ENCODE data around the gene UBAP2. TPM values are rescaled to one million over a fixed set of nuclear protein-coding genes. Genes with fewer than 3 reads are reported as not detected.

The UBAP2 gene
- total RNA-seq, 2 experiments from 2014 or later, result 24.7 to 26.5 TPM

- Histone ChIP-seq H3K4me3 (ENCODE audit: low read length) (no peak overlapping the region), H3K27me3 (ENCODE audit: control insufficient read depth in 1 of 2, insufficient read depth in 2 of 2, low read length in 2 of 2) (no peaks in the 10 kb centered on the region), H3K27ac (ENCODE audit: low read depth in 1 of 2, low read length in 2 of 2) (no peak overlapping the region), H3K36me3 (ENCODE audit: insufficient read depth, low read length) (no peaks in the 10 kb centered on the region), H3K4me1 (ENCODE audit: insufficient read depth, low read length) (peaks cover 3% of the 10 kb centered on the region), H3K9me3 (ENCODE audit: control insufficient read depth in 1 of 2, insufficient read depth in 1 of 2, low read length in 2 of 2) (no peaks in the 10 kb centered on the region)
- Mint-ChIP-seq H3K27me3 (no peaks in the 10 kb centered on the region), H3K4me1 (ENCODE audit: low read depth) (no peaks in the 10 kb centered on the region), H3K4me3 (no peak overlapping the region), H3K9me3 (no peaks in the 10 kb centered on the region), H3K27ac (no peak overlapping the region), H3K36me3 (ENCODE audit: low read depth) (no peaks in the 10 kb centered on the region)
- ChIA-PET POLR2A (no interaction called here), CTCF (no interaction called here)
- no peak for ATAC-seq (ENCODE audit: poor library complexity)
- intact Hi-C loops (cut with DNase I, micrococcal nuclease), result loop anchor here (5.0 to 10.0 kb wide), 2 partner anchors 55 to 58 kb away; no protein-coding TSS in a partner anchor
- DNase-seq, result no peak
- TF ChIP-seq, protein P1, sequence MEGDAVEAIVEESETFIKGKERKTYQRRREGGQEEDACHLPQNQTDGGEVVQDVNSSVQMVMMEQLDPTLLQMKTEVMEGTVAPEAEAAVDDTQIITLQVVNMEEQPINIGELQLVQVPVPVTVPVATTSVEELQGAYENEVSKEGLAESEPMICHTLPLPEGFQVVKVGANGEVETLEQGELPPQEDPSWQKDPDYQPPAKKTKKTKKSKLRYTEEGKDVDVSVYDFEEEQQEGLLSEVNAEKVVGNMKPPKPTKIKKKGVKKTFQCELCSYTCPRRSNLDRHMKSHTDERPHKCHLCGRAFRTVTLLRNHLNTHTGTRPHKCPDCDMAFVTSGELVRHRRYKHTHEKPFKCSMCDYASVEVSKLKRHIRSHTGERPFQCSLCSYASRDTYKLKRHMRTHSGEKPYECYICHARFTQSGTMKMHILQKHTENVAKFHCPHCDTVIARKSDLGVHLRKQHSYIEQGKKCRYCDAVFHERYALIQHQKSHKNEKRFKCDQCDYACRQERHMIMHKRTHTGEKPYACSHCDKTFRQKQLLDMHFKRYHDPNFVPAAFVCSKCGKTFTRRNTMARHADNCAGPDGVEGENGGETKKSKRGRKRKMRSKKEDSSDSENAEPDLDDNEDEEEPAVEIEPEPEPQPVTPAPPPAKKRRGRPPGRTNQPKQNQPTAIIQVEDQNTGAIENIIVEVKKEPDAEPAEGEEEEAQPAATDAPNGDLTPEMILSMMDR (IDR thresholded peaks at IDR 0.05), result no peak
Observed at GRCh38 chr9:34069831-34070230, 21.1 kb upstream of the UBAP2 start.

DNA sequence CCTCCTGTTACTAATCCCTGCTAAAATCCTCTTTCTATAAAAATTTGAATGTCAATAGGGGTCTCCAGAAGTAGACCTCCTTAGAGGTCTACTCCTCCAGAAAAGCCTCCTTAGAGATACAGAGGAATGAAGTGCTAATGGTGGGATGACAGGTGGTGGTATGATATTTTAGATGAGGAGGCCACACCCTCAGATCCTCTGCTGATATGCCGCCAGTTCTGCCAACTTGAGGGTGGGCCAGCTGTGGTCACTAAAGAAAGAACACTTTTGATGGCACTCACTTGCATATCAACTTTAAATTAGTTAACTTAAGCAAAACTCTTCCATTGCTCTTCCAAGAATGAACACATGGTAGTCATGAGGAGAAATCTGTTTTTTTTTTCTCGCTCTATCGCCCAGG is 16.9 kb upstream of the UBAP2 start:
- H3K4me1 ChIP-seq (ENCODE audit: insufficient read depth, low read length), result peaks cover 3% of the 10 kb centered on the region
- TF ChIP-seq, protein P1 (IDR thresholded peaks at IDR 0.05), result no peak
- Mint-ChIP-seq H3K4me3 (no peak overlapping the region), H3K4me1 (ENCODE audit: low read depth) (no peaks in the 10 kb centered on the region), H3K9me3 (no peaks in the 10 kb centered on the region), H3K36me3 (ENCODE audit: low read depth) (no peaks in the 10 kb centered on the region), H3K27me3 (no peaks in the 10 kb centered on the region), H3K27ac (no peak overlapping the region)
- intact Hi-C loops (cut with DNase I, micrococcal nuclease), result no loop called here
- no peak for ATAC-seq (ENCODE audit: poor library complexity)
- ChIA-PET POLR2A (no interaction called here), CTCF (interaction anchor here (0.6 kb wide), 1 partner anchor 38 kb away, joined by 3 read pairs; no protein-coding TSS in a partner anchor)
- H3K9me3 ChIP-seq (ENCODE audit: control insufficient read depth in 1 of 2, insufficient read depth in 1 of 2, low read length in 2 of 2), result no peaks in the 10 kb centered on the region
- no peaks in the 10 kb centered on the region for H3K36me3 ChIP-seq (ENCODE audit: insufficient read depth, low read length)
- no peak overlapping the region for H3K27ac ChIP-seq (ENCODE audit: low read depth in 1 of 2, low read length in 2 of 2)
- no peaks in the 10 kb centered on the region for H3K27me3 ChIP-seq (ENCODE audit: control insufficient read depth in 1 of 2, insufficient read depth in 2 of 2, low read length in 2 of 2)
- no peak overlapping the region for H3K4me3 ChIP-seq (ENCODE audit: low read length)
- no peak for DNase-seq

DNA sequence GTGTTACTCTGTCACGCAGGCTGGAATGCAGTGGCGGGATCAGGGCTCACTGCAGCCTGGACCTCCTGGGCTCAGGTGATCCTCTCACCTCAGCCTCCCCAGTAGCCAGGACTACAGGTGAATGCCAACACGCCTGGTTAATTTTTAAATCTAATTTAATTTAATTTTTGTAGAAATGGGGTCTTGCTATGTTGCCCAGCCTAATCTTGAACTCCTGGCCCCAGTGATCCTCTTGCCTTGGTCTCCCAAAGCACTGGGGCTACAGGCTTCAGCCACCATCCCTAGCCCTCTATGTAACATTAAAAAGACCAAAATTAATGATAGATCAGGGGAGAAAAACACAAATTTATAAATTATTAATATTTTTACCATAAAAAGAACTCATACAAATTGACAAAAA is 11.3 kb upstream of the UBAP2 start:
- intact Hi-C loops (cut with DNase I, micrococcal nuclease), result loop anchor here in 1 of 2 experiments (10.0 kb wide), 1 partner anchor 575 kb away; the partner anchor contains the start of gene SIGMAR1
- no peaks in the 10 kb centered on the region for H3K27me3 Mint-ChIP-seq
- no peak overlapping the region for H3K27ac Mint-ChIP-seq
- no peak for DNase-seq
- ATAC-seq (ENCODE audit: poor library complexity), result no peak
- ChIA-PET POLR2A (no interaction called here), CTCF (no interaction called here)
- Histone ChIP-seq H3K27ac (ENCODE audit: low read depth in 1 of 2, low read length in 2 of 2) (no peak overlapping the region), H3K4me1 (ENCODE audit: insufficient read depth, low read length) (no peaks in the 10 kb centered on the region), H3K9me3 (ENCODE audit: control insufficient read depth in 1 of 2, insufficient read depth in 1 of 2, low read length in 2 of 2) (no peaks in the 10 kb centered on the region), H3K4me3 (ENCODE audit: low read length) (no peak overlapping the region), H3K27me3 (ENCODE audit: control insufficient read depth in 1 of 2, insufficient read depth in 2 of 2, low read length in 2 of 2) (no peaks in the 10 kb centered on the region), H3K36me3 (ENCODE audit: insufficient read depth, low read length) (no peaks in the 10 kb centered on the region)
- H3K4me3 Mint-ChIP-seq, result no peak overlapping the region
- TF ChIP-seq, protein P1 (IDR thresholded peaks at IDR 0.05), result no peak
- no peaks in the 10 kb centered on the region for H3K4me1 Mint-ChIP-seq (ENCODE audit: low read depth)
- H3K9me3 Mint-ChIP-seq, result no peaks in the 10 kb centered on the region
- no peaks in the 10 kb centered on the region for H3K36me3 Mint-ChIP-seq (ENCODE audit: low read depth)
